Fibroblast of mammary gland (primary cell): ENCODE measurements around the gene KRT7.
"Not testable (repeated sequence)": the region's sequence is repeated elsewhere in the genome, so short reads cannot be mapped to it uniquely, and the experiment has no call there.

Experiments used
- DNase-seq: peaks from one replicate; pipeline ENCODE4 v3.0.0-alpha.2; 2010; ENCODE audit warnings: low read depth
- H3K4me3 ChIP-seq: 2 replicates; pipeline ENCODE4 v1.5.1; 2011; ENCODE audit warnings: low read depth, mild to moderate bottlenecking, low read length, moderate library complexity; ENCODE audit not compliant: control insufficient read depth
- CTCF ChIP-seq: conservative IDR thresholded peaks from 2 replicates; pipeline ENCODE4 v1.5.1; 2011; ENCODE audit warnings: low read depth, low read length, inconsistent platforms; ENCODE audit not compliant: control insufficient read depth, insufficient read depth

KRT7 gene

DNA sequence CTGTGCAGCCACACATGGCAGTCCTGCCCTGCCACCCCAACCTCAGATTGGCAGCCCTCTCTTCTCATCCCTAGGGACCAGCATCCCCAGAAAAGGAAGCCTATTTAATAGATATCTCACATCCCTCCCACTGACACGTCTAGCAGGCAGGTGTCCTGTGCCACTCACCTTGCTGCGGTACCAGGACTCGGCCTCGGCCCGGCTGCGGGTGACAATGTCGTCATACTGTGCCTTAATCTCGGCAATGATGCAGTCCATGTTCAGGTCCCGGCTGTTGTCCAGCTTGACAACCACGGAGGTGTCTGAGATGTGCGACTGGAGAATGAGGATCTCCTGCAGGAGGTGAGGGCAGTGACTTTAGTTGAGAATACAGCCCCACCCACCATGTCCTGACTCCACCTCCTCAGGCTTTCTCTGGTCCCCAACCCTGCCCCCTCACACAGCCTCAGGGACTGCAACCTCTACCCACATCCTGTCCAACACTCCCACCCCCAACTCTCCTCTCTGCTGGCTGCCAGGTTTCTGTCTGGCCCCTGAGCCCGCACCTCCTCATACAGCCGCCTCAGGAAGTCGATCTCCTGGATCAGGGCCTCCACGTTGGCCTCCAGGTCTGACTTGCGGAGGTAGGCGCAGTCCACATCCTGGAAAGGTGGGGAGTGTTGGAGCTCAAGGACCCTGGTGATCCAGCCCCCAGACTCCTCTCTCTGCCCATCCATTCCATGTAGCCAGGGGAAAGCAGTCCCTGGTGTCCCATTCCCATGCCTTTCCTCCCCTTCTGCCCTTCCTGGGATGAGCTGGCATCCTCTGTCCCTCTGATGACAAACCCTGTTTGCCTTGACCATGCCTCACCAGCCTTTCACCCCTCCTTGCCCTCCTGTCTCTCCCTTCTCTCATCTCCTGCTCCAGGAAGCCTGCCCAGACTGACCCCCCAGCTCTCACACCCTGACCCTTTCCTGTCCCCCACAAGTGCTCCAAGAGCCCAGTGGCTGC, 55.1 kb downstream of the KRT7 start:
- DNase-seq, H3K4me3 ChIP-seq: not testable (repeated sequence)

- DNase-seq, H3K4me3 ChIP-seq: not testable (repeated sequence)
Measured at GRCh38 chr12:52290483-52291134, 57.6 kb downstream of the KRT7 start.

DNA sequence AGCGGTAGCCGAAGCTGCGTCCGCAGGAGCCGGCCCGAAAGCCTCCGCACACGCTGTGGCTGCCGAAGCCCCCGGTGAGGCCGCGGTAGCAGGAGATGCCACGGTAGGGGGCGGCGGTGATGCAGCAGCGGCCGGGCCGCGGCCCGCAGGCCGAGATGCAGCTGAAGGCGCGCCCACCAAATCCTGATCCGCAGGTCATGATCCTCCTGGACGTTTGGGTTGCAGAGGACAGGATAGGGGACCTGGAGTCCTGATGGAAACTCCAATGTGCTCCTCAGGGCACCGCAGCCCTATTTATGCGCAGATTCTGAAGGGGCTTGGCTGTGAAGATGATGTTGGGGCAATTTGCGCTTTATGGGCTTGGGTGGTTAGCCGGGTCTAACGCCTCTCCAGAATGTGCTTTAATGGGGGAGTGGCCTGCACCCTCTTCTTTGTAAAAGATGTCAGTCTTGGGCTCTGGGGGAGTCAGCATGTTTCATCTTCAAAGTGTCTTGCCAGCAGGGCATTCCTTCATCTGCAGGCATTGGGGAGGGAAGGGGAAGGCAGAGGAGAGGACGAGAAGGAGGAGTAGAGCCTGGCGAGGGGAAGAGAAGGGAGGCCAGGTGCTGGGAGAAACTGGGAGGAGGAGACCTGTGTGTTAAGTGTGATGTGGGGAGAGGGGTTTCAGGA, 58.4 kb downstream of the KRT7 start, which contains the start of gene KRT81:
Gene KRT81, minus strand, starts transcription at position 268 of the 669 bp plus-strand sequence. Its CDS starts 69 bp downstream, at position 199.
- H3K4me3 ChIP-seq: no peak within 1 kb of the TSS
- no peak for DNase-seq
- no peak for TF ChIP-seq CTCF

DNA sequence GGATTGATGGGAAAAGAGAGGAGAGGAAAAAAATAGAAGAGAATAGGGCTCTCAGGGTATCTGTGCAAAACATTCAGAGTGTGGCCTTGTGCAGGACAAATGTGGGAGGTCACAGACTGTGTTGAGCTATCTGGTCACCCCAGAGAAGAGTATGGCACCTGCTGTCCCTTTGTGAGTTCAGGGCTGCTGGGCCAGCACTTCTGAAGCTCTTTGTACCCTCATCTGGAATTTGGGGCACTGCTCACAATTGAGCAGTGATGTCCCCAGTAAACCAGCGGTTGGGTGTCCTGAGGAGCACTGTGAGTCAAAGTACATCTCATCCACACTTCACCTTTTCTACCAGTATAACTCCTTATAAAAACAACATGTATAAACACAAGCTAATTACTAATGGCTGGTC, 60.9 kb downstream of the KRT7 start:
- no peak for TF ChIP-seq CTCF
- no peak for DNase-seq
- H3K4me3 ChIP-seq: no peak overlapping the region

DNA sequence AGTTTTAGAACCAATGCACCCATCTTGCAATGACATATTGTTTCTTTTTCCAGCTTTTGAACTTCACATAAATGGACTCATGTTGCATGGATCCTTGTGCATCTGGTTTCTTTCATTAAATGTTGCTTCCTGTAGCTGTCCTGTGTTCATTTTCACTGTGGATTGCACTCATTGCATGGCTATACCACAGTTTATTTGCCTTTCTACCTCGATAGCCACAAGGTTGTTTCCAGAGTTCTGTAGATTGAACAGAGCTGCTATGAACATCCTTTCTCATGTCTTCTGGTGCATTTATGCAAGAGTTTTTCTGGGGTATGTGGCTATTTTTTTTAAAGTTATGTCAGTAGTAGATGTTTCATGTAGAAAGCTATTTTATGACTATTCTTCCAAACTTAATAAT, 61.8 kb downstream of the KRT7 start:
- TF ChIP-seq CTCF: no peak
- DNase-seq: no peak
- no peak overlapping the region for H3K4me3 ChIP-seq

- TF ChIP-seq CTCF: no peak
- H3K4me3 ChIP-seq: no peak overlapping the region
- peak; percentile 27 for DNase-seq
Measured at GRCh38 chr12:52295663-52296062, 62.6 kb downstream of the KRT7 start.

- no peak for TF ChIP-seq CTCF
- no peak overlapping the region for H3K4me3 ChIP-seq
- DNase-seq: no peak
Measured at GRCh38 chr12:52296572-52297215, 63.7 kb downstream of the KRT7 start.
